Testis (tissue), 2 donors: Measurements from ENCODE around the gene NCAM2.

Experiments used
- POLR2A ChIP-seq: fragments of 450-650 bp; IDR thresholded peaks from one replicate; pipeline ENCODE4 v1.6.1; 2017; ENCODE audit warnings: antibody characterized with exemption, mild to moderate bottlenecking, moderate library complexity
- TF ChIP-seq, protein P1 (sequence below), 3 experiments: fragments of 450-650 bp in 2 of 3; fragments of 200-600 bp in 1 of 3; sonication (generic) in 1 of 3; IDR thresholded peaks; one replicate each; pipeline ENCODE4 v1.5.1; 2016 to 2019; ENCODE audit warnings: antibody characterized with exemption in 3 of 3, mild to moderate bottlenecking in 2 of 3, moderate library complexity in 1 of 3

DNA sequence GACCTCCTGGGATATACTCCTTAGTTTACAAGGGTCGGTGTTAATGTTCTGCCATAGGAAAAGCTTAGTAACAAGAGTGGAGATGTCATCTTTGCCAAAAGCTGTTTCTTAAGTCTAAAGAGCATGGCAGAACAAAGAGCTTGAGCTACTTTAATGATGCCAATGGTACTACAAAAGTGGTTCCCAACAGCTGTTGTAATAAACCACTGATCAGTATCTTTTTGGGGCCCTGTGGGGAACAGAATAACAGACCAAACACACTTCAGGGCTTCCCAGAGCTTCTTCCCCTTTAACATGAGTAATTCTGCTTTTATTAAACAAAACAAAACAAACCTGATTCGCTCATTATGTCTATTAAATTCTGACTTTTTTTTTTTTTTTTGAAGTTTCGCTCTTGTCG, 116.3 kb downstream of the NCAM2 start:
- TF ChIP-seq, protein P1, sequence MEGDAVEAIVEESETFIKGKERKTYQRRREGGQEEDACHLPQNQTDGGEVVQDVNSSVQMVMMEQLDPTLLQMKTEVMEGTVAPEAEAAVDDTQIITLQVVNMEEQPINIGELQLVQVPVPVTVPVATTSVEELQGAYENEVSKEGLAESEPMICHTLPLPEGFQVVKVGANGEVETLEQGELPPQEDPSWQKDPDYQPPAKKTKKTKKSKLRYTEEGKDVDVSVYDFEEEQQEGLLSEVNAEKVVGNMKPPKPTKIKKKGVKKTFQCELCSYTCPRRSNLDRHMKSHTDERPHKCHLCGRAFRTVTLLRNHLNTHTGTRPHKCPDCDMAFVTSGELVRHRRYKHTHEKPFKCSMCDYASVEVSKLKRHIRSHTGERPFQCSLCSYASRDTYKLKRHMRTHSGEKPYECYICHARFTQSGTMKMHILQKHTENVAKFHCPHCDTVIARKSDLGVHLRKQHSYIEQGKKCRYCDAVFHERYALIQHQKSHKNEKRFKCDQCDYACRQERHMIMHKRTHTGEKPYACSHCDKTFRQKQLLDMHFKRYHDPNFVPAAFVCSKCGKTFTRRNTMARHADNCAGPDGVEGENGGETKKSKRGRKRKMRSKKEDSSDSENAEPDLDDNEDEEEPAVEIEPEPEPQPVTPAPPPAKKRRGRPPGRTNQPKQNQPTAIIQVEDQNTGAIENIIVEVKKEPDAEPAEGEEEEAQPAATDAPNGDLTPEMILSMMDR (IDR thresholded peaks at IDR 0.05), result no peak
- TF ChIP-seq POLR2A, result no peak
